ENCODE data around the gene NPTX1. TPM values are rescaled to one million over a fixed set of nuclear protein-coding genes. Genes with fewer than 3 reads are reported as not detected.

Gene NPTX1
- total RNA-seq, 1 experiment from 2014 or later = 1.4 TPM

DNA sequence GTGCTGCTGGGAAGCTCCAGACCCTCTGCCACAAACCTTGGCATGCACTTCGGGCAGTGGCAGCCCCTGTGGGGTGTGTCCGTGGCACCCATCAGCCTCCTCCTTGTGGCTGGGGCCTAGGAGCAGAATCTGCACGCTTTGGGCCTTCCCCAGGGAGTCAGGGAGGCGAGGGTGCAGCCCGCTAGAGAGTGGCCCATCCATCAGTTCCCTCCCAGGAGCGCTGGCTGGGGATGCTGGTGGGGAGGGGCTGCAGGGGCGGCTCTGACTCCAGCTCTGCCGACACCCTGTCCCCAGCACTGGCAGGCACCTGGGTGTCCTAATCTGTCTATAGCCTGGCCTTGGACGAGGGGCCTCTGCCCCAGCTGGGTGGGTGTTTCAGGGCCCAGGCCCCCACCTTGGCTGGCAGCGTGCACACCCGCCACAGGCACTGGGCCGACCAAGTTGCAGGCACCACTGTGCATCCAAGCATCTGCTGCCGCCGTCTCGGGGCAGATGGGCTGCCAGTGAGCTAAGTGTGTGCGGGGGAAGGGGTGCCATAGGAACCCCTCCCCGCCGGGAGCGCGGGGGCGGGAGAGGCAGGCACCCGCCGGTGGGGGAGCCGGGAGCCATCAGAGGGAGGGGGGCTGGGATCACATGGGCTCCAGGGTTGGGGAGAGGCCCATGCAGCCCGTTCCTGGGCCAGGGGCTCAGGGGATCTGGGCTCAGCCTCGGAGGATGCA is 31.2 kb downstream of the NPTX1 start:
- no peak for DNase-seq (ENCODE audit: low read depth)

DNA sequence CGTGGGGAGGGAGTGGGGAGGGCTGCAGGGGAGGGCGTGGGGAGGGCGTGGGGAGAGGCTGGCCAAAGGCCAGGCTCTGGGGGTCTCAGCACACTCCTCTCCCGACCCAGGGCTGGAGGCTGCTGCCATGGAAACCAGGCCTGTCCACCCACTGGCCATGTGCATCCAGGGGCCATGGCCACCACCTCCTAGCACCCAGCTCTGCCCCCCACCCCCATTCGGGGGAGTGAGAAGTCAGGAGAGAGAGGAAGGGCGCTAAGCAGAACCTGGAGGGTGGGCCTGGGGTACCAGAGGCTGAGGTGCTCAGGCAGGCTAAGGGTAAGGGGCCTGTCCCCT is 31.8 kb downstream of the NPTX1 start:
- no peak for DNase-seq (ENCODE audit: low read depth)

DNA sequence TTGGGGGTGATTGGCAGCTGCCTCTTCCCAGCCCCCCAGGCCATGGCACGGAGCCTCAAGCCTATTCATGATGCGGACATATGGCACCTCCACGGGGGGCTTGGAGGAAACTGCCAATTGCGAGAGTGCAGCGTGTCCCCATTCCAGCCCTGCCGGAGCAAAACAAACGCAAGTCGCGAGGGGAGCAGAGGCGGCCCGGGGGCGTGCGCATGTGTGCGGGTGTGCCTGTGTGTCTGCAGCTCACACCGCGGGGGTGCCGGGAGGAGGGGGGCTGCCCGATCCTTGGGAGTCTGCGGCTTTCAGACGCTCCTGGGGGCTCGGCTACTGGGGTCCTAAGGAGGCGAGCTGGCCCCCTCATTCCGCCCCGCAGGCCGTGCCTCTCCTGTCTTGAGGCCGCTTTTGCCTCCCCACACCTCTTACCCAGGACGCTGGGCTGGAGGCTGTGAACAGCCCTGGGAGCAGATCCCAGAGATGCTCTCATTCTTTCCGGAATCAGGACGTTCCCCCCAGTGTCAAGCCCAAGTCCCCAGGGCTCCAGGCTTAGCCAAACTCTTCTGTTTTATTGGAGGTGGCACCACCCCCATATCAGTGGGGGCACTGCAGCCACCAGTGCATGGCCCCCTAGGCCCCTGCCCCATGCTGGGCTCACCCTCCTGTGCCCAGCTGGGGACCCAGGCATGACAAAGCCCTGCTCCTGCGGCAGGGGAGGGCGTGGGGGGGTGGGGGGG is 32.3 kb downstream of the NPTX1 start:
- no peak for DNase-seq (ENCODE audit: low read depth)

DNA sequence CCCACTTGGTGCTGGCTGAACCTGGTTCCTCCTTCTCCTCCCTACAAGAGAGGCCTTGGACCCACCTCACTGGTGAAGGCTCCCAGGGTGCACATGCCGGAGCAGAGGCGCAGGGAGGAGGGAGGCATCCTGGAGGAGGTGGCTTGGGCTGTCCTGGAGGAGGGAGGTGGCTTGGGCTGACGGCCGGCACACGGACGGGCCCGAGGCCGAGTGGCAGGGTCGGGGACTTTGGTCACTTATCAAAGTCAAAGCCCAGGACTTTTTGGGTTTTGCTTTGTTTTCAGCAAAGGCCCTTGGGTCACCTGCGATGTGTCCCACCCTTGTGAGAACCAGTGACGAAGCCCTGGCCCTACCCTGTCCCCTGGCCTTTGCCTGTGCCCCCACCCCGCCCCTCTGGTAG is 32.9 kb downstream of the NPTX1 start:
- DNase-seq (ENCODE audit: low read depth) = no peak

- DNase-seq (ENCODE audit: low read depth) = no peak
Measured at GRCh38 chr17:80442764-80443163, 33.6 kb downstream of the NPTX1 start.

GRCh38 chr17:80442323-80442659 is 34.1 kb downstream of the NPTX1 start:
- no peak for DNase-seq (ENCODE audit: low read depth)

GRCh38 chr17:80441598-80442322 is 34.6 kb downstream of the NPTX1 start:
- DNase-seq (ENCODE audit: low read depth) = no peak

DNA sequence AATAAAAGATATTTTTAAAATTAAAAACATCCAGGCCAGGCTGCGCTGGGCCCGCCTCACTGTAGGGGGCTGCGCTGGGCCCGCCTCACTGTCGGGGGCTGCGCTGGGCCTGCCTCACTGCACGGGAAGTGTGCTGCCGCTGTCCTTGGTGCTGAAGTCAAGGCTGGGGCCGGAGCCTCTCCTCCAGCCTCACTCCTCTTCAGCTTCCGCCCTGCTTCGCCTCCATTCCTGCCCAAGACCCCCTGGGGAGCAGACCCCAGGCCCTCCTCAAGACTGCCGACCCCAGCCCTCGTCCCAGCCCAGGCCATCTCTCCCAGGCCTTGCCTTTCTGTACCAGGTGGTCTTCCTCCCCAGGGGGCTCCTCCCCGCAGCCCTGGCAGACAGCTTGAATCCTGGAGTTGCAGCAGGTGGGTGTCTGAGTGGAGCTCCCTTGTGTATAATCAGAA is 35.3 kb downstream of the NPTX1 start:
- DNase-seq (ENCODE audit: low read depth) = peak; percentile 23

DNA sequence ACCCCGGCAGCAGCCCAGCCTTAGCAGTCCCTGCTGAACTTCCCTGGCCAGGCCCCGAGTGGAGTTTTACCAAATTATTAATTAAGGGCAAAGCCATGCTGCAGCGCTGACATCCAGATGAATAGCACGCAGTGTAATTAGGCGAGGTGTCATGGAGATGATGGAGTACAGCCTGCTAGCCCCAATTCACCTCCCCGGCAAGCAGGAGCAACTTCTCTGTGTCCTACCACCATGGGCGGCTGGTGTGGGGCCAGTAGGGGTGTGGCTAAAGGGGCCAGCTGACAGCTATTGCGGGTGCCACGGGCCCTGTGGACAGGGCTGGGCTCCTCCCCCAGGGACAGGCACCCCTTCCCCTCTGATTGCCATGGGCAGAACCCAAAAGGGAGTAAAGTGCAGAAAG is 36.9 kb downstream of the NPTX1 start:
- no peak for DNase-seq (ENCODE audit: low read depth)

DNA sequence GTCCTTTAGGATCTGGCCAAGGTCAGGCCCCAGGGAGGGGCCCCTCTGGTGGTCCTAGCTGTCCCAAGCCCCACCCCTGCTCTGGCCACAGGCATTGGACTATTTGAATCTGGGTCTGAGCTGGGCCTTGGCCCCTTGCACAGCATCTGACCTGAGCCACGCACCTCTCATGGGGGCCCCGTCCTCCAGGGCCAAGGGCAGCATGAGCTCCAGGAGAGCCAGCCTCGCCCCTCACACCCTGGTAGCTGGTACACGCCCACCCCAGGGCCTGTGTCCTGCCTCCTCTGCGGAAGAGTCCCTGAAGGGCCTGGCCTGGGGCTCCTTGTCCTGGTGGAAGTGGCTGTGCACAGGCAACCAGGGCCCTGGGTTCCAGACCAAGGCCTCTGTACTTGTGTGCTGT is 37.6 kb downstream of the NPTX1 start:
- DNase-seq (ENCODE audit: low read depth) = no peak

DNA sequence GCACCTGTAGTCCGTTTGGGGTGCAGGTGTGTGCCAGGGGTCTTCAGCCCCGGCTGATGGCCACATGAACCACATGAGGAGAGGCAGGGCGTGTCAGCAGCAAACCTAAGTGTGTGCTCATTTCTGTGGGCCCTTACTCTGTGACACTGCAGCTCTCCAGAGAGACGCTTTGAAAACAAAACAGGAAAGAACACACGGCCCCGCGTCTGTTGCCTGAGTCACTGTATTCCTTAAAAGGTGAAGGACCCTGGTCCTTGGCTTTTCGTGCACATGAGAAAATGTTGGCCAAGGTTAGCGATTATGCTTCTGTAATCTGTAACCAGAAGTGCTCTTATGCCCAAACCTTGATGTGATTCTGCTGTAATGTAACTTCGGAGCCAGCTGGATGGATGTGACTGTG is 38.9 kb downstream of the NPTX1 start:
- DNase-seq (ENCODE audit: low read depth) = no peak

GRCh38 chr17:80433916-80434666 is 42.3 kb downstream of the NPTX1 start:
- no peak for DNase-seq (ENCODE audit: low read depth)

DNA sequence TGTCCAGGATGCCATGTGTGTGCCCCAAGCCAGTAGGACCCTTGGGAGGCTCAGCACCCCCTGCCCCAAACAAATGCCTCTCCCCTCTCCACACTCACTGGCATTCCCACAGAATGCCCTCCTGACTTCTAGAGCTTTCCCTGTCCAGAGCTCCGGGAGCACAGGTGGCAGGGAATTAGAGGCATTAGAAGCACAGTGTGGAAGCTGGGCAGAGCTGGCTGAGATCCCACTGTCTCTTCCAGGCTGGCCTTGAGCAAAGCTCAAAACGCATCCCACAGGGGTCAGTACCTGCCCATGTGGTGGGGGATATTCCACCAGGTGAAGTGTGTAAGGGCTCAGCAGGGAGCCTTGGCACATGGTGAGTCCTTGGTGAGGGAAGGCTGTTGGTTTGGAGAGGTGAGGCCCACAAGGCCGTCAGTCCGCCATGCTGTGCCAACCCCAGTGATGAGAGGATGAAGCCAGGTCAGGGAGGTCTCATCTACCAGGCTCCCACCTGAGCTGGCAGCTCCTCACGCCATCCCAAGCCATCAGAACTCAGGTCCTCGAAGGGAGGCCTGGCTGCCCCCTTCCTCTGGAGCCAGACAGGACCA is 43.4 kb downstream of the NPTX1 start:
- DNase-seq (ENCODE audit: low read depth) = no peak

- no peak for DNase-seq (ENCODE audit: low read depth)
Measured at GRCh38 chr17:80432350-80432955, 44.0 kb downstream of the NPTX1 start.

DNA sequence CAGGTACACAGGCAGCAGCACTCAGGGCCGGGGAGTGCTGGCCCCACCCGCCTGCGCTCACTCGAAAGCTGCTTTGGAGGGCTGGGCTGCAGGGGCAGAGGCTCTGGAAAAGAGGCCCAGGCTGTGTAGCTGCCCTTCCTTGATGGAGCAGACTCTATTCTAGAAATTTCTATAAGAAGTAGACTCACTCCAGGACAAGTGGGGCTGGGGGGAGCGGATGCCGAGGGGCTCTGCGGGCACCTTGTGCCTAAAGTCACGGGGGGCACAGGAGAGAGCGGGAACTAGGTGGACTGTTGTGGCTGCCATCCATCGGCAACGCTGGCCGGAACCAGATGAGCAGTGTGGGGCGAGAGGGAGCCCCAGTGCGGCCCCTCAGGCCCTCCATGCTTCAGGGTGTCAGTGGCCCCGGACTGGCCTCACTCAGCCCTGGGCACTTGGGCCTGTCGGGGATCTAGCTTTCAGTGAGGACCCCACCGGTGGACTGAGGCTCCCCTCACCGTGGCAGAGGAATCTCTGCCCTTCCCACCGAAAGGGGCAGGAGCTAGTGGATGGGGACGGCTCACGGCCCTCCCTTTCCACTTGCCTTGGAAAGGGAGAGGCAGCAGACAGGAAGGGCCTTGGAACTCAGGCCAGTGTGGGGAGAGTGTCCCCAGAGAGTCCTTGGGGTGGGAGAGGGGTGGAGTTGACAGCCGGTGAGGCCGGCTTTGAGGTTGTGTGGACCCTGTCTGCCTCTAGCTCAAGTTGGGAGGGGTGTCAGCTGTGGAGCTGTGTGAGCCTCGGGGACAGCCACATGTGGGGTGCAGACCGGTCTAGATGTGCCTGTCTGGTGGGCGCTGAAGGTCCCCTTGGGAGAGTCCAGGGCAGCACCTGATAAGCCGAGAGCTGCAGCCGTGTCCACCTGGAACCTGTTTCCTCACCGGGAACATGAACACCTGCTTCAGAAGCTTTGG is 44.9 kb downstream of the NPTX1 start:
- no peak for DNase-seq (ENCODE audit: low read depth)

- DNase-seq (ENCODE audit: low read depth) = no peak
Measured at GRCh38 chr17:80430446-80431245, 45.8 kb downstream of the NPTX1 start.

- DNase-seq (ENCODE audit: low read depth) = no peak
Measured at GRCh38 chr17:80429356-80430275, 46.8 kb downstream of the NPTX1 start.

DNA sequence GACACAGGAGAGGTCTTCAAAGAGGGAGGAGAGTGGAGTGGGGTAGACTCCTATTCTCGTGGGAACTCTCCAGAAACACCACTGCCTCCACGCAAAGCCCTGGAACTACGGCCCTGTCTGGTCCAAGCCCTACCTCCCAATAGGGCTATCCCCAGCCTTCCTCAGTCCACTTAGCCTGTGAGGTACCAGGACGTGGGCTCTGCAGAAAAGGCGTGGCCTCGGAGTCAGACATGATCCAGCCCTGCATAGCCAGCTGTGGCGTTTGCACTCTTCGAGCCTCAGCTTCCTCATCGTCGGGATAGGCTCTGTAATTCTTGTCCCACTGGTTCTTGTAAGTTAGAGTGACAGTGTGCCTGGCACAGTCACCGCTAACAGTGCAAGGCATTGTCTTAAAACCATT is 47.6 kb downstream of the NPTX1 start:
- no peak for DNase-seq (ENCODE audit: low read depth)

Data from HT1080 (cell line).